GM19463 (cell line): Measurements from ENCODE around the gene PLEKHN1.
"Not testable (repeated sequence)": the region's sequence is repeated elsewhere in the genome, so short reads cannot be mapped to it uniquely, and the experiment has no call there.

ENCODE experiments used
- ATAC-seq: cut with Tn5 transposase; IDR thresholded peaks from one replicate; pipeline ENCODE4 v1.9.1; 2021; ENCODE audit warnings: mild to moderate bottlenecking, moderate library complexity; ENCODE audit not compliant: unreplicated experiment

Gene PLEKHN1

GRCh38 chr1:1005774-1006304 is 39.6 kb downstream of the PLEKHN1 start:
- no peak for ATAC-seq

- no peak for ATAC-seq
Observed at GRCh38 chr1:1006305-1007159, 40.2 kb downstream of the PLEKHN1 start.

GRCh38 chr1:1010131-1010530 is 43.8 kb downstream of the PLEKHN1 start:
- not testable (repeated sequence) for ATAC-seq

DNA sequence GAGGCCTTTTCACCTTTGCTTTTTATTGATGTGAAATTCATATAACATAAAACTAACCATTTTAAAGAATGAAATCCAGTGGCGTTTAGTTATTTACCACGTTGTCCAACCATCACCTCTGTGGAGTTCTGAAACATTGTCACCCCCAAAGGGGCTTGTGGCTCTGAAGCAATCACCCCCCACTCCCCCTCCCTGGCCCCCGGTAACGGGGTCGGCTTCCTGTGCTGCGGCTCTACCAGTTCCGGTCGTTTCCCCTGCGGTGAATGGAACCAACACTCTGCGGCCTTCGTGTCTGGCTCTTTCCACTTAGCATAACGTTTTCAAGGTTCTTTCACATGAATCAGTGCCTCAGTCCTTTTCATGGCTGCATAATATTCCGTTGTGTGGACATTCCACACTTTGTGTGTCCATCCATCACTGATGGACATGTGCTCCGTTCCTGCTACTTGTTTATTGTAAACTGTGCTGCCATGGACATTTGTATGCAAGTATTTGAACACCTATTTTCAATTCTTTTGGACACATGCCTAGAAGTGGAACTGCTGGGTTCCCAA is 45.2 kb downstream of the PLEKHN1 start:
- no peak for ATAC-seq

- not testable (repeated sequence) for ATAC-seq
Observed at GRCh38 chr1:1012736-1013104, 46.4 kb downstream of the PLEKHN1 start.

- ATAC-seq, result peak; percentile 86
Observed at GRCh38 chr1:1013105-1013921, 47.0 kb downstream of the PLEKHN1 start, which contains the start of gene ISG15. Gene ISG15 (plus strand): TSS chr1:1013497. CDS start chr1:1013574, 77 bp downstream.

DNA sequence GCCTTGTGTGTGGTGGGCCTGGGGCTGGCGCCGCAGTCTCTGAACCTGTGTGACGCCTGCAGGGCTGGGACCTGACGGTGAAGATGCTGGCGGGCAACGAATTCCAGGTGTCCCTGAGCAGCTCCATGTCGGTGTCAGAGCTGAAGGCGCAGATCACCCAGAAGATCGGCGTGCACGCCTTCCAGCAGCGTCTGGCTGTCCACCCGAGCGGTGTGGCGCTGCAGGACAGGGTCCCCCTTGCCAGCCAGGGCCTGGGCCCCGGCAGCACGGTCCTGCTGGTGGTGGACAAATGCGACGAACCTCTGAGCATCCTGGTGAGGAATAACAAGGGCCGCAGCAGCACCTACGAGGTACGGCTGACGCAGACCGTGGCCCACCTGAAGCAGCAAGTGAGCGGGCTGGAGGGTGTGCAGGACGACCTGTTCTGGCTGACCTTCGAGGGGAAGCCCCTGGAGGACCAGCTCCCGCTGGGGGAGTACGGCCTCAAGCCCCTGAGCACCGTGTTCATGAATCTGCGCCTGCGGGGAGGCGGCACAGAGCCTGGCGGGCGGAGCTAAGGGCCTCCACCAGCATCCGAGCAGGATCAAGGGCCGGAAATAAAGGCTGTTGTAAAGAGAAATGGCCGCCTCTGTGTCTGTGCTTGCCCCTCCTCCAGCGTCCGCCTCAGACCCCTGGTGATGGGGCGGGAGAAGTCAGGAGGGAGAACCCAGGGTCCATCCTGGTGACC is 47.8 kb downstream of the PLEKHN1 start:
- ATAC-seq, result no peak

DNA sequence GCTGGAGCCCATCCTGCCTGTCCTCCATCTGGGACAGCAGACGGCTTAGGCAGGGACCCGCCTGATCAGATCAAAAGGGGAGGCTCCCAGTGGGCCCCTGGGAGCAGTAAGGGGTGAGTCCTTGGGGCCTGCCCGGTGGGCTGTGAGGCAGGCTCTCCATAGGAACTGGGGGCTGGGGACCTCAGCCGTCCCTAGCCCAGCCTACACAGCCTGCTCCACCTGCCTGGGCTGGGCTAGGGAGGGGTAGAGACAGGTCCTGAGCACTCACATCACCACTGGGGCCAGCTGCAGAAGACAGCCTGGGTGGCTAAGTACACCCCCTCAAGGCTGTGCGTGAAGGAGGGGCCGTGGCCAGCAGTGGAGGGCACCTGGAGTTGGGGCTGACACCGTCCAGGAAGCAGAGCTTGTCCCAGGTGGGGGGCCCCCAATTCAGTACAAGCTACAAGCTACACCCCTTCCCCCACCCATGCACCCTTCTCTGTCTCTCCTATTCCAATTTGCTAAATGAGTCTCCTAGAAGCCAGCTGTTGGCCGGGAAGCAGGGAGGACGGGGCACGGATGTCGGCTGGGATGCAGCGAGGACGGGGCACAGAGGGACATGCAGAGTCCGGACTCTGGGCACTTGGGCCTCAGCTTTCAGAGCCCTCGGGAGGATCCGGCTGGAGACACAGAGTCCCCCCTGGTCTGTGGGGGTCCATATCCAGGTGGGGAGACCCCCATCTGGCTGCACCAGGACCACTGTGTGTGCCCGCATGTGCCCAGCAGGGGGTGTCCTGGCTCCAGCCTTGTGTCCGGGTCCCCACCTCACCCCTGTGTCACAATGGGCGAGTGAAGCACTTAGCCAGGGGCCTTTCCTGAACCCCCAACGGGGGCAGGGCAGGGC is 48.8 kb downstream of the PLEKHN1 start:
- ATAC-seq, result no peak

GRCh38 chr1:1017397-1018320 is 51.4 kb downstream of the PLEKHN1 start:
- not testable (repeated sequence) for ATAC-seq

- not testable (repeated sequence) for ATAC-seq
Observed at GRCh38 chr1:1018321-1018685, 52.0 kb downstream of the PLEKHN1 start.

GRCh38 chr1:1019122-1019999 is 53.1 kb downstream of the PLEKHN1 start:
- peak; percentile 68 for ATAC-seq

GRCh38 chr1:1020000-1020404 is 53.7 kb downstream of the PLEKHN1 start, which contains the start of gene AGRN:
Gene AGRN (plus strand): TSS chr1:1020120. CDS start chr1:1020173, 53 bp downstream.
- ATAC-seq, result peak; percentile 27

DNA sequence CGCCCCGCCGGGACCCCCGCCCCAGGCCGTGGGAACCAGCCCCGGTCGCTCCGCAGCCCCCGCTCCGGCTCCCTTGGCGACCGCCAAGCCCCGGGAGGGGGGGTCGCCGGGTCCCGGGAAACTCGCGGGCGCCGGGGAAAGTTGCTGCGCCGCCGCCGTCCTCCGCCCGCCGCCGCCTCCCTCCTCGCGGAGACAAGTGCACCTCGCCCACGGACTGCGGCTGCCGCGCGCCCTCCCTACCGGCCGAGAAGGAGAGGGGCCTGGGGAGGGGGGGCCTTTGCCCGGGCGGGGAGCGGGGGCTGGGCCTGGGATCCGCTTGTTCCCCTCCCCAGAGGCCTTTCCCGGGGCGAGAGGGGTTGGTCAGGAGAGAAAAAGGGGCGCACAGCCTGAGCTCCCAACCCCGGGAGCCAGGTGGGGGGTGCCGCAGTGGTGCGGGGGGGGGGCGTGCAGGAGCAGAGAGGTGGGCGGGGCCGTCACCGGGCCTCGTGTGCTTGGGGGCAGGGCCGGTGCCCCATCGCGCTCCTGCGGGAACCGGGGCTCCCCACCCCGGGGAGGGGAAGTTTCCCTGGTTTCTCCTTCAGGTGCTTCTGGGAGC is 54.2 kb downstream of the PLEKHN1 start:
- peak; percentile 12 for ATAC-seq

DNA sequence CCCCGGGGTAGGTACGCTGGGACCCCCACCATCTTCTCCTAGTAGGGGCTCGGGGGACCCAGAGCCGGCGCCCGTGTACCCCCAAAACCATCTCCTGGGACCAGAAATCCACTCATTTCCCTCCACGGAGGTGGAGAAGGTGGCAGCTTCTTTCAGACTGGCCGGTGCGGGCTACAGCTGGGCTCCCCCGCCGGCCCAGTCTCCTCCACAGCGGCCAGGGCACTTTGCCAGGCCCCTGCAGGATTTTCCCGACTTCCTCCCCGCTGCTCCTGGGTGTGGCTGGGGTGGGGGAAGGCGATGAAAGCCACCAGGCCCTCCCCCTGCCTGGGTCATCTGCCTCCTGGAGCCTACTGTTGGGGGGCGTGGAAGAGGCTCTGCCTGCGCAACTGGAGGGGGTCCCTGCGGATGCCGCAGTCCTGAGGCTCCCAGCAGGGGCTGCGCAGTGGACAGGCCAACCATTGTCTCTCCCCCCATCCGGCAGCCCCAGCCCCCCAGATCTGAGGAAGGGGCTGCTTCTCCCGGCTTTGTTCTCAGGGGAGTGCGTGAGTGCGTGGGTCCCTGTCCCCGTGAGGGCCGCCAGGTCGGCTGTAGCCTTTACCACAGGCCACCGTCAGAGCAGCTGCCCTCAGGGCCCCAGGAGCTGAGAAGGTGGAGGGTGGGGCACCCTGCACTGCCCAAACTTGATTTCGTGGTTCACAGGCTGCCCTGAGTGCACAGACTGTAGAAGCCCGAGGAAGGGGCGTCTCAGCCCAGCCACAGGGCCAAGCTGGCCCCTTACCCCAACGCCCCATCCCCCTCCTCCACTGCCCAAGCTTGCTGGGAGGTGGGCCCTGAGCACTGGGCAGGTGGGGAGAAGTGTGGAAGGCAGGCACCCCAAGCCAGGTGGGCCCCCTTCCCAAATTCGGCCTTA is 55.0 kb downstream of the PLEKHN1 start:
- no peak for ATAC-seq

GRCh38 chr1:1021920-1022259 is 55.6 kb downstream of the PLEKHN1 start:
- ATAC-seq, result no peak

DNA sequence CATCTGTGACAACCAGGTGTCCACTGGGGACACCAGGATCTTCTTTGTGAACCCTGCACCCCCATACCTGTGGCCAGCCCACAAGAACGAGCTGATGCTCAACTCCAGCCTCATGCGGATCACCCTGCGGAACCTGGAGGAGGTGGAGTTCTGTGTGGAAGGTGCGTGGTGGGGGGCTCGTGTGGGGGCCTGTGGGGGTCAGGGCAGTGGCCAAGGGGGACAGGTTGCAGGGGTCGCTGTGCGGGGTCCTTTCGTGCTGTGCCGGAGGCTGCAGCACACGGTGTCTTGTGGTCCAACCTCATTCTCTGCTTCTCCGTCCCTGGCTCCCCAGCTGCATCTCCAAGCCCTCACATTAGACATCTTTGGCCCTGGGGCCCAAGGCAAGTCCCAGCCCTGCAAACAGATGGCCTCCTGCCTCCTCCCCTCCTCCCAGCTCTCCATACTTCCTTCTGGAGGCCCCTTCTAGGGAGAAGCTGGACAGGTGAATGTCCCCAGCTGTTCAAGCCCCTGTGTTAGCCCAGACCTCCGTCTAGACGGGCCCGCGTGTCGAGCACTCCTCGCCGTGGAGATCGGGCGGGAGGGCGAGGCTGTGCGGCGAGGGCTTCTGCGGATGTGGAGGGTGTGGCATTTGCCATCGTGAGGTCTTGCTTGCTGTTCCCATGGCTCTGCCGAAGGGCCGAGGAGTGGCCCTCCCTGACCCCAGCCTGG is 56.2 kb downstream of the PLEKHN1 start:
- no peak for ATAC-seq
